GM23248 (cell line): Measurements from ENCODE around the gene TECTA.

Source experiments
- EZH2 ChIP-seq: fragments of 200-600 bp; sonication (generic); IDR thresholded peaks from 2 replicates; pipeline ENCODE4 v1.6.1; 2018; ENCODE audit warnings: antibody characterized with exemption, mild to moderate bottlenecking; ENCODE audit not compliant: insufficient read depth, poor library complexity, severe bottlenecking
- EZH2phosphoT487 ChIP-seq: fragments of 200-600 bp; sonication (generic); IDR thresholded peaks from 2 replicates; pipeline ENCODE4 v1.6.1; 2018; ENCODE audit warnings: antibody characterized with exemption, moderate library complexity, mild to moderate bottlenecking, low read depth; ENCODE audit not compliant: insufficient read depth

GRCh38 chr11:121236115-121237001, 135.3 kb downstream of the TECTA start:
- TF ChIP-seq EZH2, result no peak
- TF ChIP-seq EZH2phosphoT487, result no peak
